Measurements from ENCODE around the gene PFDN1. TPM values are rescaled to one million over a fixed set of nuclear protein-coding genes. Genes with fewer than 3 reads are reported as not detected.
A peak's percentile ranks its signal among the peaks of the same experiment; 100 is the strongest.

PFDN1 gene
- total RNA-seq, 1 experiment from 2014 or later, result 240 TPM

- peak; percentile 54 for DNase-seq
- Histone ChIP-seq H3K4me3 (no peak overlapping the region), H3K9me3 (no peaks in the 10 kb centered on the region), H3K36me3 (peaks cover 93% of the 10 kb centered on the region), H3K27me3 (no peaks in the 10 kb centered on the region)
Observed at GRCh38 chr5:140338336-140338735, 35.4 kb upstream of the PFDN1 start.

- no peaks in the 10 kb centered on the region for H3K27me3 ChIP-seq
- H3K4me3 ChIP-seq, result no peak overlapping the region
- H3K36me3 ChIP-seq, result peaks cover 93% of the 10 kb centered on the region
- H3K9me3 ChIP-seq, result no peaks in the 10 kb centered on the region
- DNase-seq, result no peak
Observed at GRCh38 chr5:140337880-140338279, 35.0 kb upstream of the PFDN1 start.

- DNase-seq, result peak; percentile 31
- peaks cover 92% of the 10 kb centered on the region for H3K36me3 ChIP-seq
- H3K4me3 ChIP-seq, result no peak overlapping the region
- H3K27me3 ChIP-seq, result no peaks in the 10 kb centered on the region
- H3K9me3 ChIP-seq, result no peaks in the 10 kb centered on the region
Observed at GRCh38 chr5:140336388-140336787, 33.5 kb upstream of the PFDN1 start.

GRCh38 chr5:140331638-140332037 lies 28.7 kb upstream of the PFDN1 start:
- Histone ChIP-seq H3K4me3 (no peak overlapping the region), H3K27me3 (no peaks in the 10 kb centered on the region), H3K36me3 (peaks cover 50% of the 10 kb centered on the region), H3K9me3 (no peaks in the 10 kb centered on the region)
- no peak for DNase-seq

- Histone ChIP-seq H3K27me3 (no peaks in the 10 kb centered on the region), H3K4me3 (no peak overlapping the region), H3K36me3 (peaks cover 36% of the 10 kb centered on the region), H3K9me3 (no peaks in the 10 kb centered on the region)
- DNase-seq, result no peak
Observed at GRCh38 chr5:140329739-140330481, 27.0 kb upstream of the PFDN1 start.

GRCh38 chr5:140328036-140328764 lies 25.3 kb upstream of the PFDN1 start:
- DNase-seq, result no peak
- peaks cover 19% of the 10 kb centered on the region for H3K36me3 ChIP-seq
- no peak overlapping the region for H3K4me3 ChIP-seq
- no peaks in the 10 kb centered on the region for H3K27me3 ChIP-seq
- H3K9me3 ChIP-seq, result no peaks in the 10 kb centered on the region

- no peak for DNase-seq
- no peak overlapping the region for H3K4me3 ChIP-seq
- H3K9me3 ChIP-seq, result no peaks in the 10 kb centered on the region
- no peaks in the 10 kb centered on the region for H3K27me3 ChIP-seq
- H3K36me3 ChIP-seq, result peaks cover 13% of the 10 kb centered on the region
Observed at GRCh38 chr5:140327589-140327988, 24.7 kb upstream of the PFDN1 start.

- H3K4me3 ChIP-seq, result no peak overlapping the region
- H3K27me3 ChIP-seq, result no peaks in the 10 kb centered on the region
- DNase-seq, result no peak
- no peaks in the 10 kb centered on the region for H3K9me3 ChIP-seq
- no peaks in the 10 kb centered on the region for H3K36me3 ChIP-seq
Observed at GRCh38 chr5:140325486-140325885, 22.6 kb upstream of the PFDN1 start.

- peak; percentile 46 for DNase-seq
- Histone ChIP-seq H3K4me3 (no peak overlapping the region), H3K36me3 (no peaks in the 10 kb centered on the region), H3K9me3 (no peaks in the 10 kb centered on the region), H3K27me3 (no peaks in the 10 kb centered on the region)
Observed at GRCh38 chr5:140324617-140325241, 21.8 kb upstream of the PFDN1 start.

- no peaks in the 10 kb centered on the region for H3K9me3 ChIP-seq
- H3K4me3 ChIP-seq, result no peak overlapping the region
- no peak for DNase-seq
Observed at GRCh38 chr5:140324041-140324600, 21.2 kb upstream of the PFDN1 start.

GRCh38 chr5:140322751-140323731 lies 20.1 kb upstream of the PFDN1 start:
- Histone ChIP-seq H3K9me3 (no peaks in the 10 kb centered on the region), H3K4me3 (no peak overlapping the region), H3K36me3 (no peaks in the 10 kb centered on the region), H3K27me3 (no peaks in the 10 kb centered on the region)
- DNase-seq, result peak; percentile 97

More at GRCh38 chr5:140324041-140324600, 21.2 kb upstream of the PFDN1 start:
- Histone ChIP-seq H3K36me3 (no peaks in the 10 kb centered on the region), H3K27me3 (no peaks in the 10 kb centered on the region)

- peak; percentile 78 for DNase-seq
- Histone ChIP-seq H3K36me3 (no peaks in the 10 kb centered on the region), H3K27me3 (no peaks in the 10 kb centered on the region), H3K9me3 (no peaks in the 10 kb centered on the region), H3K4me3 (no peak overlapping the region)
Observed at GRCh38 chr5:140321796-140322195, 18.9 kb upstream of the PFDN1 start.

- no peak for DNase-seq
- H3K9me3 ChIP-seq, result no peaks in the 10 kb centered on the region
- no peak overlapping the region for H3K4me3 ChIP-seq
- H3K36me3 ChIP-seq, result no peaks in the 10 kb centered on the region
- H3K27me3 ChIP-seq, result no peaks in the 10 kb centered on the region
Observed at GRCh38 chr5:140319833-140320232, 16.9 kb upstream of the PFDN1 start.

- no peak for DNase-seq
- no peaks in the 10 kb centered on the region for H3K36me3 ChIP-seq
- H3K4me3 ChIP-seq, result no peak overlapping the region
- H3K27me3 ChIP-seq, result no peaks in the 10 kb centered on the region
- no peaks in the 10 kb centered on the region for H3K9me3 ChIP-seq
Observed at GRCh38 chr5:140318792-140319191, 15.9 kb upstream of the PFDN1 start.

GRCh38 chr5:140317859-140318258 lies 15.0 kb upstream of the PFDN1 start:
- DNase-seq, result peak; percentile 90
- Histone ChIP-seq H3K36me3 (no peaks in the 10 kb centered on the region), H3K4me3 (no peak overlapping the region), H3K27me3 (no peaks in the 10 kb centered on the region), H3K9me3 (no peaks in the 10 kb centered on the region)

- Histone ChIP-seq H3K9me3 (no peaks in the 10 kb centered on the region), H3K27me3 (no peaks in the 10 kb centered on the region), H3K36me3 (no peaks in the 10 kb centered on the region), H3K4me3 (no peak overlapping the region)
- no peak for DNase-seq
Observed at GRCh38 chr5:140312791-140313189, 9.9 kb upstream of the PFDN1 start.

All from MG63 (cell line).